Lower leg skin (tissue), 3 donors: ENCODE measurements around the gene TRIM7.

Source experiments
- POLR2A ChIP-seq, 2 donors: fragments of 450-650 bp; IDR thresholded peaks; one replicate each; pipeline ENCODE4 v1.6.1; 2016 to 2017; ENCODE audit warnings: antibody characterized with exemption in 2 of 2, mild to moderate bottlenecking in 1 of 2, moderate library complexity in 1 of 2
- TF ChIP-seq, protein P1 (sequence below), 3 donors: fragments of 450-650 bp; IDR thresholded peaks; one replicate each; pipeline ENCODE4 v1.5.1; 2016; ENCODE audit warnings: antibody characterized with exemption in 3 of 3, mild to moderate bottlenecking in 3 of 3, moderate library complexity in 2 of 3

DNA sequence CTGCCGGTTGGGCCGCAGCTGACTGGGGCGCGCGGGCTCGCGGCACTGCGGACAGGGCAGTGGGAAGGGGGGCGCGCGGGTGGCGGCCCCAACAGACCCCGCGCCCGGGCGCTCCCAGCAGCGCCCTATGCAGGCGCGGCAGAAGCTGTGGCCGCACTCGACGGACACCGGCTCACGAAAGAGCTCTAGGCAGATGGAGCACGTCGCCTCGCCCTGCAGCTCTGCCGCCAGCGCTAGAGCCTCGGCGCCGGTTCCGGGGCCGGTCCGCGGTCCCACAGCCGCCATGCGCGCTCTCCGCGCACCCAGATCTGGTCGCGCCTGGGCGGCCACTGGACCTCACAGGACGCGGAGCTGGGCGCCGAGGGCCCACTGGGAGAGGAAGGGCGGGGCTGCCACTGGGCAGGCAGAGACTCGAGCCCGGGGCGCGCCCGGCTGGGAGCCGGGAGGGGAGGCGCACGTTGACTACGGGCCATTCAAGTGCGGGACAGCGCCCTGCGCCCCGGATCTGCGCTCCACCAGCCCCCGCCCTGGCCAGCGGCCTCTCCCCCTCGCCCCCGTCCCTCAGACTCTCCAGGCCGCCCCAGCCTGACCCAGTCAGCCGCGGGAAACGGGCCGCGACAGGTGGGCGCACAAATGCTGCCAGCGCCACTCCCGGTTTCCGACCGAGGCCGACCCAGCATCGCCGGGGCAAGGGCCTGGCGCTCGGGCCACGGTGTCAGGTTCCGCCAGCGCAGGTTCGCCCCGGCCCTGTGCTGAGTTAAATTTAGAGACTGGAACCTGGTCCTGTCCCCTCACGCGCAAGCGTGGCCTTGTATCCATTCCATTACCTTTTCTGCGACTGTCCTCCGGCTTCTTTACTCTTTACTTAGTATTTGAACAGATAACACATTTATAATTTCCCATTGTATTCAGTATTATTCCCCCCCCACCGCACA, at the start of gene TRIM7:
- TF ChIP-seq, protein P1, sequence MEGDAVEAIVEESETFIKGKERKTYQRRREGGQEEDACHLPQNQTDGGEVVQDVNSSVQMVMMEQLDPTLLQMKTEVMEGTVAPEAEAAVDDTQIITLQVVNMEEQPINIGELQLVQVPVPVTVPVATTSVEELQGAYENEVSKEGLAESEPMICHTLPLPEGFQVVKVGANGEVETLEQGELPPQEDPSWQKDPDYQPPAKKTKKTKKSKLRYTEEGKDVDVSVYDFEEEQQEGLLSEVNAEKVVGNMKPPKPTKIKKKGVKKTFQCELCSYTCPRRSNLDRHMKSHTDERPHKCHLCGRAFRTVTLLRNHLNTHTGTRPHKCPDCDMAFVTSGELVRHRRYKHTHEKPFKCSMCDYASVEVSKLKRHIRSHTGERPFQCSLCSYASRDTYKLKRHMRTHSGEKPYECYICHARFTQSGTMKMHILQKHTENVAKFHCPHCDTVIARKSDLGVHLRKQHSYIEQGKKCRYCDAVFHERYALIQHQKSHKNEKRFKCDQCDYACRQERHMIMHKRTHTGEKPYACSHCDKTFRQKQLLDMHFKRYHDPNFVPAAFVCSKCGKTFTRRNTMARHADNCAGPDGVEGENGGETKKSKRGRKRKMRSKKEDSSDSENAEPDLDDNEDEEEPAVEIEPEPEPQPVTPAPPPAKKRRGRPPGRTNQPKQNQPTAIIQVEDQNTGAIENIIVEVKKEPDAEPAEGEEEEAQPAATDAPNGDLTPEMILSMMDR (IDR thresholded peaks at IDR 0.05), result no peak
- TF ChIP-seq POLR2A (IDR thresholded peaks at IDR 0.05), result no peak
